Measurements from ENCODE around the gene BACE1.
"Not testable (repeated sequence)": the region's sequence is repeated elsewhere in the genome, so short reads cannot be mapped to it uniquely, and the experiment has no call there.

BACE1 gene

DNA sequence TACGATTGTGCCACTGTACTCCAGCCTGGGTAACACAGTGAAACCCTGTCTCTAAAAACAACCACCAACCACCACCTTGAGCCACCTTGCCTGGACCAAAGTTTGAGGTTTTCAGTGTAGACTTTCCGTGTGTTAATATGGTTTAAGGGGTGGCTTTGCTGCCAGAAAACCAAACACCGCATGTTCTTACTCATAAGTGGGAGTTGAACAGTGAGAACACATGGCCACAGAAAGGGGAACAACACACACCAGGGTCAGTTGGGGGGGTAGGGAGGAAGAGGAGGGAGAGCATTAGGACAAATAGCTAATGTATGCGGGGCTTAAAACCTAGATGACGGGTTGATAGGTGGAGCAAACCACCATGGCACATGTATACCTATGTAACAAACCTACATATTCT is 43.9 kb downstream of the BACE1 start:
- DNase-seq = not testable (repeated sequence)

DNA sequence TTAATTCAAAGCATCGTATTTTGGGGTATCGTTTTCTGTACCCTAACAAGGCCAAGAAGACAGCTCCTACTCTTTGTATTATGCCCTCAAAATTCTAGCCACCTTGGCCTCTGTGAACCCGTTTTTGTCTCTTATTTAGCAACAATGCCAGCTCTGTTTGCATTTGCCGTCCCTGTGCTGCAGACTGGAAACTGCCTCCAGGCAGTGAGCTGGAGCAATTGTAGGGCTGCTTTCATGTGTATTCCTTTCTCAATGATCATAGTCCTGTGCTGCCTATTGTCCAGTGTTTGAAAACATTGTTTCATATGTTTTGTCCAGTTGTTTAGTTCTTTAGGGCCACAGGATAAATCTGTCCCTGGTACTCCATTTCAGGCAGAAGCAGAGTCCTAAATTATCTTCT is 44.8 kb downstream of the BACE1 start:
- DNase-seq = no peak

DNA sequence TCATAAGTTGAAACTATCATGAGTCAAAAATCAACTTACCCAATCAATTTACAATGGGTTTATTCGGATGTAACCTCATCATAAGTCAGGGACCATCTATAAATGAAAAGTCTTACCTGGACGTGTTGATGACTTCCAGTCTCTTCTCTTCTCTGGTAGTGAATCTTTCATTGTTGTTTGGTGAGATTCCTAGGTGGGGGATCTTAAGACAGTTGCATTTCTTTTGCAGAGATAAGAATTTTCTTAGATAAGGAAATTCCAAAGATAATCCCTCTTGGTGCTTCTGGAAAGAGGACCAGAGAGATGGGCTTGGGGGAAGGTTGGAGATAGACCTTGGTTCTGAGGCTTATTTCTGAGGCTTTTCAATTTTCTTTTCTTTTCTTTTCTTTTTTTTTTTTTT is 46.2 kb downstream of the BACE1 start:
- no peak for DNase-seq

DNA sequence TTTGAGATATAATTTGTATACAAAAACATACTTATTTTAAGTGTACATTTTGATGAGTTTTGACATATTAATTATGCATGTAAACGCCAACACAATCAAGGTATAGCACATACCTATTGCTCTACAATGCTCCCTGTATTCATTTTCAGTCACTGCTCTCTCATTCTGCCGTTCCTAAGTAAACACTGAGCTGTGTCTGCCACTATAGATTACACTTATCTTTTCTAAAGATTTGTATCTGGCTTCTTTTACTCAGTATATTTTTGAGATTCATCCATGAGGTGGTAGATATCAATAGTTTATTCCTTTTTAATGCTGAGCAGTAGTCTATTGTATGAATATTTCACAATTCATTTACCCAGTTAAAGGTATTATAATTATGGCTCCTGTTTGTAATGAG is 50.3 kb downstream of the BACE1 start:
- no peak for DNase-seq

DNA sequence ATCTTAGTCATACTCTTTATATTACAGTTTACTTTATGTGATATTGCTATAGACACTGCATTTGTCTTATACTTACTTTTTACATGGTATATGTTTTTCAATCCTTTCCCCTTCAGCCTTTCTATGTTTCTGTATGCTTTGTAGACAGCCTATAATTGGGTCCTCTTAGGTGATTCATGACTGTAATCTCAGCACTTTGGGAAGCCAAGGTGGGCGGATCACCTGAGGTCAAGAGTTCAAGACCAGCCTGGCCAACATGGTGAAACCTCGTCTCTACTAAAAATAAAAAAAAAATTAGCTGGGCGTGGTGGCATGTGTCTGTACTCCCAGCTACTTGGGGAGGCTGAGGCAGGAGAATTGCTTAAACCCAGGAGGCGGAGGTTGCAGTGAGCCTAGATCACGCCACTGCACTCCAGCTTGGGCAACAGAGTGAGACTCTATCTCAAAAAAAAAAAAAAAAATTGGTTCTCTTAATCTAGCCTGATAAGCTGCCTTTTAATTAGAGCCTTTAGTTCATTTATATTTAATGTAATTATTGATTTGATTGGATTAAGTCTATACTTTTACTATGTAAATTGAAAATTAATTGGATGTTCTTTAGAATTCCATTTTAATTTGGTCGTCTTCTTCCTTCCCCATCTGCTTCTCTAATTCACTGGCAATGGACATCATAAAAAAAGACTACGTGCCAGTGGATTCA is 51.3 kb downstream of the BACE1 start:
- not testable (repeated sequence) for DNase-seq

DNA sequence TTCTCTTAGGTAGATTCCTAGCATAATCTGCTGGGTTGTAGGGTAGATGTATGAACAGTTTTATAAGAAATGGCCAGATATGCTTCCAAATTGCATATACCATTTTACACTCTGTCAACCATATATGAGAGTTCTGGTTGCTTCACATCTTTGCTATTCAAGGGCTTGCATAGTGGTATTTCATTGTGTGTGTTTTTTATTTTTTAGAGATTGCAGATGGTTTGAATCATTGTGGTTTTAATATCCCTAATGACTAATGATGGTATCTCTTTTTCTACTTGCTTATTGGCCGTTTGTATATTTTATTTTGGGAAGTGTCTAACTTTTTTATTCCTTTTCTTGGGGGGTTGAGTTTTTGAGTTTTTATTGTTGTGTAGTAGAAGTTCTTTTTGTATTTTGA is 56.6 kb downstream of the BACE1 start:
- DNase-seq = no peak

DNA sequence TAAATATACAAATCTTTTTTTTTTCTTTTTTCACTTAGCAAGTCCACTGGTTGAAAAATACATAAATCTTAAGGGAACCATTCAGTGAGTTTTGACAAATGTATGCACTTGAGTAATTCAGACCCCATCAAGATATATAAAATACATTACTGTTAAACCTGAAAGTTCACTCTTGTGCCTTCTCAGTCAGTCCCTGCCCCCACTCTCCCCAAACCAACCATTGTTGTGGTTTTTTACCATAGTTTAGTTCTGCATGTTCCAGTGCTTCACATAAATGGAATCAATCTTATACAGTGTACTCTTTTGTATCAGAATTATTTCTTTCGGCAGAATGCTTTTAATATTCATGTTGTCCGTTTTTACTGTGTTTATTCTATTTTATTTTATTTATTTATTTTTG is 57.5 kb downstream of the BACE1 start:
- DNase-seq = no peak

DNA sequence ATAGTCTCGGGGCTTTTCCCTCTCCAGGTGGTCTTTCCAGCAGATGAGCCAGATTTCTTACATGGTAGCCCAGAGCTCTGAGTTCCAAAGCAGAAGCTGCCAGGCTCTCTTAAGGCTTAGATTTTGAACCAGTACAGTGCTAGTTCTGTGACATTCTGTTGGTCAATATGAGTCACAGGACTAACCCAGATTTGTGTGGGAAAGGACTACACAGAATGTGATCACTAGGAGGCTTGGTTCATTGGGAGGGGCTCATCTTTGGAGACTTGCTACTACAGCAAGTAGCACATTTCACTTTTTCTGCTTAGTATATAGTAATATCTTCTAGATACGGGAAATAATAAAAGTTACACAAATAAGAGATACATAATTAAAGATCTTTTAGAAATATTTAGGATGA is 59.5 kb downstream of the BACE1 start:
- no peak for DNase-seq

DNA sequence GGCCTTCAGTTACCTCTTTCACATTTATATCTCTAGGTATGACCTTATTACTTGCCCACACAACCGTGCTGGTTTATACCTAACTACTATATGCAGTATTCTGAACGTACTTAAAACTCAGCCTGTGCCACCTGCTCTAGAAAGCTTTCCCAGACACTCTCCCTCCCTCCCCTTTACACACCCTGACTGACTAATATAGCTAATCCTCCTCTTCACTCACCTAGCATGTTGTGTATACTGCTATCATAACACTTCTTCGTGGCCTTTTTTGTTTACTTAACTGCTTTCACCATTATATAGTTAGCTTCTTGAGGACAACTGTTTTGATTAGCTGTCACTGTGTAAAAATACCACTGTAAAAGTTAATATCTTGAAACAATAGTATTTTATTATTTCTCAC is 60.1 kb downstream of the BACE1 start:
- no peak for DNase-seq

DNA sequence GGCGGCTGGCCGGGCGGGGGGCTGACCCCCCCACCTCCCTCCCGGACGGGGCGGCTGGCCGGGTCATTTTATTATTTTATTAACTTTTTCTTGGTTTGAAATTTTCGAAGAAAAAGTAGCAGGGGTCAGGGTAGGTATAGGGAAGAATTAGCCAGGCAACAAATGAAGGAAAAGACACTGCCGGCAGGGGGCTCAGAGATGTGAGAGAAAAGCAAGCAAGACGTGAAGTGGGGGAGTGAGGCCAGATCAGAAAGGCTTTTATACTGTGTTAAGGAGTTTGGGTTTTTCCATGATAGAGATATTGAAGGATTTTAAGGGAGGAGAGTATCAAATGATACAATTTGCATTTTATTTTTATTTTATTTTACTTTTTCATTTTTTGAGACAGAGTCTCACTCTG is 64.5 kb downstream of the BACE1 start:
- no peak for DNase-seq

DNA sequence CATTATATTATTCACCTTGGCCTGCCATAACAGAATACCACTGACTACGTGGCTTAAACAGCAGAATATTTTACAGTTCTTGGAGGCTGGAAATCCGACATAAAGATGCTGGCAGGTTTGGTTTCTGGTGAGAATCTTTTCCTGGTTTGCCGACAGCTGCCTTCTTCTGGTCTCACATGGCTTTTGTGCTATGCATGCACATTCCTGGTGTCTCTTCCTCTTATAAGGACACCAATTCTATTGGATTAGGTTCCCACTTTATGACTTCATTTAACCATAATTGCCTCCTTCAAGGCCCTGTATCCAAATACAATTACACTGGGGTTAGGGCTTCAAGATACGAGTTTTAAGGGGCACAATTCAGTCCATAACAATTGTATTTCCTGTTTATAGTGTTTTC is 66.5 kb downstream of the BACE1 start:
- DNase-seq = no peak

DNA sequence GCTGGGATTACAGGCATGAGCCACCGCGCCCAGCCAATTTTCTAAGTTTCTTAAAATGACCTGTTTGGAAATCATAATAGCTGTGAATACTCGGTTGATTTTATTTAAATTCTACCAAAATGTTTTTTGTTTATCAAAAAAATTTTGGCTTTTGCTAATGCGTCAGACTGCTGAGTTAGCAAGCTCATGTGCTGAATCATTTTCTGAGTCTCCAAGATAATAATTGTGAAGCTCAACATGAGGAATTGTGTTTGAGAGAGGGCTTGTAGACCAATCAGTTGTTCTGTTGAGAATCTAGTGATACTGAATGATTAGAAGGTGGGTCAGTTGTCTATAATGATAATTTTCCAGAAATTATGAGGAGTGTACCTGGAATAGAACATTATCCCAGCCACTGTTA is 67.7 kb downstream of the BACE1 start:
- no peak for DNase-seq

DNA sequence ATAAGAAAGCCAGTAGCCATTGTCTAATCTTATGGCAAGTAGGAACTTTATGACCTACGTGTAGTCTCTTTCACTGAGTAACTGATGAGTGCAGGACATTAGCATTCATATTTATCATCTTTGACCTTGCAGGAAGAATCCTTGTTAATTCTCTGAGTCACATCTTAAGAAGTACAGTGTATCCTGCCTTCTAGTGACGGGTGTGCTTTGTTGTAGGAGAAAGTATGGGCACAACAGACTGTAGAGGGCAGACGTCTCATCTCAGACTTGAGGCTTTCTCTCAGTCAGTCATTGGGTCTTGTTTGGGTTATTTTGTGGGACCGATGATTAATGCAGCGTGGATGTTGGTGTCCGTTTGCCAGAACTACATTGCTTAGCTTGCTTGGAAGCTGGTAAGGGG is 76.8 kb downstream of the BACE1 start:
- no peak for DNase-seq

DNA sequence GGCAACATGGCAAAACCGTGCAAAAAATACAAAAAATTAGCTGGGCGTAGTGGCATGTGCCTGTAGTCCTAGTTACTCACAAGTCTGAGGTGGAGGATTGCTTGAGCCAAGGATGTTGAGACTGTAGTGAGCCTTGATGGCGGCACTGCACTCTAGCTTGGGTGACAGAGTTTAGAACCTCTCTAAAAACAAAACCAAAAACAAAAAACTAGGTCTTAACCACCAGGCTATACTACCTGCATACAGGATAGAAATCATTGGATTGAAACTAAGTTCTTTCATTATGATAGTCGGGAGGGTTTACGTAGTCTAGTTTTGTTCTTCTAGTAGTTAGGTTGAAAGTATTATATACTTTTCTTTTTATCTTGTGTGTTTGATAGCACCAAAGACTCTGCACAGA is 77.8 kb downstream of the BACE1 start:
- DNase-seq = no peak

Measured in stimulated activated CD4-positive, alpha-beta T cell treated with anti-CD3 and anti-CD28 coated beads, Interleukin-1b, Interleukin-23, amount 100 ng/mL, for 48 hours (primary cell).